HepG2 (cell line): ENCODE data around the gene ULK4. TPM values are rescaled to one million over a fixed set of nuclear protein-coding genes. Genes with fewer than 3 reads are reported as not detected.

Source experiments
- ATF1 ChIP-seq: IDR thresholded peaks from 2 replicates; pipeline ENCODE4 v1.6.1; 2016; ENCODE audit warnings: mild to moderate bottlenecking, control low read depth
- CREB1 ChIP-seq, 2 experiments: fragments of 450-650 bp in 1 of 2; IDR thresholded peaks; 2 replicates each; pipeline ENCODE4 v1.6.1; 2016 to 2017; ENCODE audit warnings: control low read depth in 1 of 2, mild to moderate bottlenecking in 1 of 2, missing compliant biosample characterization in 1 of 2, missing genetic modification characterization in 1 of 2
- FOSL2 ChIP-seq: sonication (generic); formaldehyde crosslinking; IDR thresholded peaks from 2 replicates; pipeline ENCODE4 v1.4.0; 2020; ENCODE audit warnings: missing genetic modification reagents
- HMG20B ChIP-seq: conservative IDR thresholded peaks from 2 replicates; pipeline ENCODE4 v1.6.1; 2016; ENCODE audit warnings: missing genetic modification reagents, missing compliant biosample characterization
- NFKBIZ ChIP-seq: IDR thresholded peaks from 2 replicates; pipeline ENCODE4 v1.6.1; 2018; ENCODE audit warnings: missing genetic modification reagents, missing compliant biosample characterization
- NFRKB ChIP-seq: fragments of 450-650 bp; IDR thresholded peaks from 2 replicates; pipeline ENCODE4 v1.6.1; 2017
- PHF8 ChIP-seq: sonication (generic); formaldehyde crosslinking; IDR thresholded peaks from 2 replicates; pipeline ENCODE4 v1.5.0; 2020; ENCODE audit warnings: missing genetic modification reagents
- RBM39 ChIP-seq: fragments of 200-400 bp; formaldehyde crosslinking; IDR thresholded peaks from one replicate; pipeline ENCODE4 v1.6.1; 2018; ENCODE audit warnings: antibody characterized with exemption, mild to moderate bottlenecking, low read depth, low read length; ENCODE audit not compliant: poor library complexity, severe bottlenecking
- TBL1XR1 ChIP-seq: fragments of 150-350 bp; IDR thresholded peaks from 2 replicates; pipeline ENCODE4 v1.6.1; 2014; ENCODE audit warnings: borderline replicate concordance, low read length; ENCODE audit not compliant: partially characterized antibody
- TBX2 ChIP-seq: sonication (generic); formaldehyde crosslinking; IDR thresholded peaks from 2 replicates; pipeline ENCODE4 v1.5.0; 2020; ENCODE audit warnings: missing genetic modification reagents, mild to moderate bottlenecking, borderline replicate concordance
- ZNF34 ChIP-seq: sonication (generic); formaldehyde crosslinking; IDR thresholded peaks from 2 replicates; pipeline ENCODE4 v1.4.0; 2020; ENCODE audit warnings: mild to moderate bottlenecking, missing genetic modification reagents, borderline replicate concordance
- ZNF569 ChIP-seq: sonication (generic); formaldehyde crosslinking; IDR thresholded peaks from 2 replicates; pipeline ENCODE4 v1.5.0; 2020; ENCODE audit warnings: mild to moderate bottlenecking, missing genetic modification reagents, moderate library complexity, borderline replicate concordance
- ZNF891 ChIP-seq: sonication (generic); formaldehyde crosslinking; IDR thresholded peaks from 2 replicates; pipeline ENCODE4 v1.5.0; 2020; ENCODE audit warnings: mild to moderate bottlenecking, missing genetic modification reagents
- ZSCAN25 ChIP-seq: sonication (generic); formaldehyde crosslinking; IDR thresholded peaks from 2 replicates; pipeline ENCODE4 v1.8.0; 2022; ENCODE audit warnings: mild to moderate bottlenecking, missing genetic modification reagents
- polyA plus RNA-seq, 8 experiments: library from polyadenylated mRNA; depleted of rRNA in 3 of 8; stranded (reverse) in 7 of 8; unstranded in 1 of 8; fragments of >200 nt; fragmentation: Illumina TruSeq in 4 of 8; extraction: Trizol in 4 of 8; gene quantifications; 2 replicates each; pipeline versions ENCODE4 v1.2.1 to v1.2.3, GENCODE V29; 2011 to 2016; ENCODE audit warnings: low read depth in 4 of 8, missing spikeins in 1 of 8, mixed read lengths in 1 of 8; ENCODE audit not compliant: insufficient read depth in 1 of 8
- total RNA-seq, 5 experiments: library from RNA; depleted of rRNA; stranded (reverse); fragments of >200 nt; fragmentation: Illumina TruSeq; extraction: Trizol; gene quantifications; 2 replicates each; pipeline ENCODE4 v1.2.3, GENCODE V29; 2016; ENCODE audit warnings: low read depth in 1 of 5
- TF ChIP-seq, protein P1 (sequence below): sonication (generic); formaldehyde crosslinking; IDR thresholded peaks from 2 replicates; pipeline ENCODE4 v1.4.0; 2020; ENCODE audit warnings: missing genetic modification reagents, borderline replicate concordance
- TF ChIP-seq, protein P2 (sequence below): sonication (generic); formaldehyde crosslinking; IDR thresholded peaks from 2 replicates; pipeline ENCODE4 v1.4.0; 2020; ENCODE audit warnings: mild to moderate bottlenecking, missing genetic modification reagents
- TF ChIP-seq, protein P3 (sequence below): sonication (generic); formaldehyde crosslinking; IDR thresholded peaks from 2 replicates; pipeline ENCODE4 v1.4.0; 2020; ENCODE audit warnings: missing genetic modification reagents, mild to moderate bottlenecking, borderline replicate concordance
- TF ChIP-seq, protein P4 (sequence below): sonication (generic); formaldehyde crosslinking; IDR thresholded peaks from 2 replicates; pipeline ENCODE4 v1.8.1; 2023; ENCODE audit warnings: mild to moderate bottlenecking, inconsistent platforms, moderate library complexity, missing genetic modification reagents, borderline replicate concordance

The ULK4 gene
- total and polyA plus RNA-seq, 2 of the 13 experiments (the other 11 are each of a cell fraction or from before 2014, with no cell fraction given): 6.7 to 11.8 TPM

DNA sequence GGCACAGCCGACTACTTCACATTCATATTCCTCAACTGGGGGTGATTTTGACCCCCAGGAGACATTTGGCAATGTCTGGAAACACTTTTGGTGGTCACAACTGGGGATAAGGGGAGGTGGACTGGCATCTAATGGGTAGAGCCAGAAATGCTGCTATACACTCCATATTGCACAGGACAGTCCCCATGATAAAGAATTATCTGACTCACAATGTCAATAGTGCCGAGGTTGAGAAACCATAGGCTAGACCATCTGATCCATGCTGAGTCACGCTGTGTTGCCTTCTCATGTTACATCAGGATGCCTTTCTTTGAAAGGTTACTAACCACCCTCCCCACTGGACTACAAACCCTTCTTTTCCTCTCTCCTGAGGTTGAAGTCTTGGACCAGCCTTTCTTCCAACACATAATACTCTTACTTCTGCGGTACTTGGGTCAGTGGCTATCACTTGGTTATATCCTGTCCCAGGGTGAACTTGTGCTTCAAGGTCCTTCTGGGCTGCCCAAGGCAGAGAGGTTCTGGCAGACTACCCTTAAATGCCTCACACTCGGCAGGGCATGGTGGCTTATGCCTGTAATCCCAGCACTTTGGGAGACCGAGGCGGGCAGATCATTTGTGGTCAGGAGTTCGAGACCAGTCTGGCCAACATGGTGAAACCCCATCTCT is 693.8 kb downstream of the ULK4 start (continued):
- TF ChIP-seq ATF1 (CRISPR knock-in tag): no peak
- no peak for TF ChIP-seq ZNF569 (CRISPR knock-in tag)
- TF ChIP-seq NFKBIZ (CRISPR knock-in tag): peak; percentile 77; the same call in 1 of the 2 replicates
- peak; percentile 38; the same call in 1 of the 2 replicates for TF ChIP-seq CREB1 (IDR thresholded peaks at IDR 0.05)
- TF ChIP-seq CREB1 (CRISPR knock-in tag; IDR thresholded peaks at IDR 0.05): peak; percentile 39
- no peak for TF ChIP-seq NFRKB
- peak; percentile 88 for TF ChIP-seq TBX2 (CRISPR knock-in tag)
- TF ChIP-seq PHF8 (CRISPR knock-in tag): peak; percentile 26; the same call in 1 of the 2 replicates
- TF ChIP-seq ZSCAN25: no peak
- TF ChIP-seq, protein P1, sequence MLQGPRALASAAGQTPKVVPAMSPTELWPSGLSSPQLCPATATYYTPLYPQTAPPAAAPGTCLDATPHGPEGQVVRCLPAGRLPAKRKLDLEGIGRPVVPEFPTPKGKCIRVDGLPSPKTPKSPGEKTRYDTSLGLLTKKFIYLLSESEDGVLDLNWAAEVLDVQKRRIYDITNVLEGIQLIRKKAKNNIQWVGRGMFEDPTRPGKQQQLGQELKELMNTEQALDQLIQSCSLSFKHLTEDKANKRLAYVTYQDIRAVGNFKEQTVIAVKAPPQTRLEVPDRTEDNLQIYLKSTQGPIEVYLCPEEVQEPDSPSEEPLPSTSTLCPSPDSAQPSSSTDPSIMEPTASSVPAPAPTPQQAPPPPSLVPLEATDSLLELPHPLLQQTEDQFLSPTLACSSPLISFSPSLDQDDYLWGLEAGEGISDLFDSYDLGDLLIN (CRISPR knock-in tag): no peak
- TF ChIP-seq FOSL2 (CRISPR knock-in tag): peak; percentile 100
- TF ChIP-seq TBL1XR1: peak; percentile 77
- TF ChIP-seq, protein P2, sequence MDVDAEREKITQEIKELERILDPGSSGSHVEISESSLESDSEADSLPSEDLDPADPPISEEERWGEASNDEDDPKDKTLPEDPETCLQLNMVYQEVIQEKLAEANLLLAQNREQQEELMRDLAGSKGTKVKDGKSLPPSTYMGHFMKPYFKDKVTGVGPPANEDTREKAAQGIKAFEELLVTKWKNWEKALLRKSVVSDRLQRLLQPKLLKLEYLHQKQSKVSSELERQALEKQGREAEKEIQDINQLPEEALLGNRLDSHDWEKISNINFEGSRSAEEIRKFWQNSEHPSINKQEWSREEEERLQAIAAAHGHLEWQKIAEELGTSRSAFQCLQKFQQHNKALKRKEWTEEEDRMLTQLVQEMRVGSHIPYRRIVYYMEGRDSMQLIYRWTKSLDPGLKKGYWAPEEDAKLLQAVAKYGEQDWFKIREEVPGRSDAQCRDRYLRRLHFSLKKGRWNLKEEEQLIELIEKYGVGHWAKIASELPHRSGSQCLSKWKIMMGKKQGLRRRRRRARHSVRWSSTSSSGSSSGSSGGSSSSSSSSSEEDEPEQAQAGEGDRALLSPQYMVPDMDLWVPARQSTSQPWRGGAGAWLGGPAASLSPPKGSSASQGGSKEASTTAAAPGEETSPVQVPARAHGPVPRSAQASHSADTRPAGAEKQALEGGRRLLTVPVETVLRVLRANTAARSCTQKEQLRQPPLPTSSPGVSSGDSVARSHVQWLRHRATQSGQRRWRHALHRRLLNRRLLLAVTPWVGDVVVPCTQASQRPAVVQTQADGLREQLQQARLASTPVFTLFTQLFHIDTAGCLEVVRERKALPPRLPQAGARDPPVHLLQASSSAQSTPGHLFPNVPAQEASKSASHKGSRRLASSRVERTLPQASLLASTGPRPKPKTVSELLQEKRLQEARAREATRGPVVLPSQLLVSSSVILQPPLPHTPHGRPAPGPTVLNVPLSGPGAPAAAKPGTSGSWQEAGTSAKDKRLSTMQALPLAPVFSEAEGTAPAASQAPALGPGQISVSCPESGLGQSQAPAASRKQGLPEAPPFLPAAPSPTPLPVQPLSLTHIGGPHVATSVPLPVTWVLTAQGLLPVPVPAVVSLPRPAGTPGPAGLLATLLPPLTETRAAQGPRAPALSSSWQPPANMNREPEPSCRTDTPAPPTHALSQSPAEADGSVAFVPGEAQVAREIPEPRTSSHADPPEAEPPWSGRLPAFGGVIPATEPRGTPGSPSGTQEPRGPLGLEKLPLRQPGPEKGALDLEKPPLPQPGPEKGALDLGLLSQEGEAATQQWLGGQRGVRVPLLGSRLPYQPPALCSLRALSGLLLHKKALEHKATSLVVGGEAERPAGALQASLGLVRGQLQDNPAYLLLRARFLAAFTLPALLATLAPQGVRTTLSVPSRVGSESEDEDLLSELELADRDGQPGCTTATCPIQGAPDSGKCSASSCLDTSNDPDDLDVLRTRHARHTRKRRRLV (CRISPR knock-in tag): no peak
- TF ChIP-seq, protein P3, sequence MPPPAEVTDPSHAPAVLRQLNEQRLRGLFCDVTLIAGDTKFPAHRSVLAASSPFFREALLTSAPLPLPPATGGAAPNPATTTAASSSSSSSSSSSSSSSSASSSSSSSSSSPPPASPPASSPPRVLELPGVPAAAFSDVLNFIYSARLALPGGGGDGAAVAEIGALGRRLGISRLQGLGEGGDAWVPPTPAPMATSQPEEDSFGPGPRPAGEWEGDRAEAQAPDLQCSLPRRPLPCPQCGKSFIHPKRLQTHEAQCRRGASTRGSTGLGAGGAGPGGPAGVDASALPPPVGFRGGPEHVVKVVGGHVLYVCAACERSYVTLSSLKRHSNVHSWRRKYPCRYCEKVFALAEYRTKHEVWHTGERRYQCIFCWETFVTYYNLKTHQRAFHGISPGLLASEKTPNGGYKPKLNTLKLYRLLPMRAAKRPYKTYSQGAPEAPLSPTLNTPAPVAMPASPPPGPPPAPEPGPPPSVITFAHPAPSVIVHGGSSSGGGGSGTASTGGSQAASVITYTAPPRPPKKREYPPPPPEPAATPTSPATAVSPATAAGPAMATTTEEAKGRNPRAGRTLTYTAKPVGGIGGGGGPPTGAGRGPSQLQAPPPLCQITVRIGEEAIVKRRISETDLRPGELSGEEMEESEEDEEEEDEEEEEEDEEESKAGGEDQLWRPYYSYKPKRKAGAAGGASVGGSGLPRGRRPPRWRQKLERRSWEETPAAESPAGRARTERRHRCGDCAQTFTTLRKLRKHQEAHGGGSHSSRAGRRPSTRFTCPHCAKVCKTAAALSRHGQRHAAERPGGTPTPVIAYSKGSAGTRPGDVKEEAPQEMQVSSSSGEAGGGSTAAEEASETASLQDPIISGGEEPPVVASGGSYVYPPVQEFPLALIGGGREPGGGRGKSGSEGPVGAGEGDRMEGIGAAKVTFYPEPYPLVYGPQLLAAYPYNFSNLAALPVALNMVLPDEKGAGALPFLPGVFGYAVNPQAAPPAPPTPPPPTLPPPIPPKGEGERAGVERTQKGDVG: no peak
- TF ChIP-seq ZNF891 (CRISPR knock-in tag): no peak
- TF ChIP-seq RBM39: no peak
- TF ChIP-seq HMG20B: peak; percentile 96
- TF ChIP-seq, protein P4, sequence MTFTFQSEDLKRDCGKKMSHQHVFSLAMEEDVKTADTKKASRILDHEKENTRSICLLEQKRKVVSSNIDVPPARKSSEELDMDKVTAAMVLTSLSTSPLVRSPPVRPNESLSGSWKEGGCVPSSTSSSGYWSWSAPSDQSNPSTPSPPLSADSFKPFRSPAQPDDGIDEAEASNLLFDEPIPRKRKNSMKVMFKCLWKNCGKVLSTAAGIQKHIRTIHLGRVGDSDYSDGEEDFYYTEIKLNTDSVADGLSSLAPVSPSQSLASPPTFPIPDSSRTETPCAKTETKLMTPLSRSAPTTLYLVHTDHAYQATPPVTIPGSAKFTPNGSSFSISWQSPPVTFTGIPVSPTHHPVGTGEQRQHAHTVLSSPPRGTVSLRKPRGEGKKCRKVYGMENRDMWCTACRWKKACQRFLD (CRISPR knock-in tag): no peak
- no peak for TF ChIP-seq ZNF34
